ENCODE results near the gene DGKG.

Gene DGKG

GRCh38 chr3:186102687-186103086, 259.3 kb downstream of the DGKG start:
- DNase-seq: no peak

GRCh38 chr3:186100398-186100797, 261.6 kb downstream of the DGKG start:
- no peak for DNase-seq

- no peak for DNase-seq
Observed at GRCh38 chr3:186099178-186099577, 262.9 kb downstream of the DGKG start.

GRCh38 chr3:186098740-186099139, 263.3 kb downstream of the DGKG start:
- no peak for DNase-seq

- no peak for DNase-seq
Observed at GRCh38 chr3:186097663-186098451, 264.2 kb downstream of the DGKG start.

GRCh38 chr3:186097317-186097662, 264.7 kb downstream of the DGKG start:
- no peak for DNase-seq
